ENCODE measurements around the gene FBXL3. TPM values are rescaled to one million over a fixed set of nuclear protein-coding genes. Genes with fewer than 3 reads are reported as not detected.

The FBXL3 gene
- total and polyA plus RNA-seq, 2 donors (not counting 1 experiment from before 2014, with no cell fraction given): 20.5 to 78.0 TPM

- no peaks in the 10 kb centered on the region for H3K9me3 ChIP-seq (ENCODE audit: control extremely low read depth in 1 of 3, control insufficient read depth in 2 of 3, insufficient read depth in 1 of 3, low read length in 2 of 3)
- no peaks in the 10 kb centered on the region for H3K27me3 Mint-ChIP-seq
- H3K4me1 ChIP-seq (ENCODE audit: control insufficient read depth in 2 of 2, insufficient read depth in 2 of 2, low read length in 2 of 2): no peaks in the 10 kb centered on the region
- ATAC-seq (ENCODE audit: low read depth) (no peak), DNase-seq (no peak)
- TF ChIP-seq EZH2 (IDR thresholded peaks at IDR 0.05; ENCODE audit: borderline replicate concordance, insufficient read depth, low read depth, low read length, poor library complexity, severe bottlenecking): no peak
- H4K20me1 ChIP-seq (ENCODE audit: control insufficient read depth, insufficient read depth, low read length, poor library complexity, severe bottlenecking): no peaks in the 10 kb centered on the region
- no peak overlapping the region for H3K4me3 ChIP-seq (ENCODE audit: control extremely low read depth in 1 of 5, extremely low read depth in 1 of 5, insufficient read depth in 1 of 5, low read depth in 2 of 5, low read length in 4 of 5)
- no peak overlapping the region for H2AFZ ChIP-seq (ENCODE audit: insufficient read depth, low read depth, low read length, poor library complexity, severe bottlenecking)
- no peak overlapping the region for H3K9ac ChIP-seq (ENCODE audit: low read length)
- 56% methylated on average over 3 of the region's 4 CpGs for WGBS (ENCODE audit: insufficient coverage)
- peaks cover 12 to 74% of the 10 kb centered on the region in 2 experiments for H3K36me3 ChIP-seq (replicated peaks in 1 of 2; ENCODE audit: control extremely low read depth in 1 of 2, control insufficient read depth in 1 of 2, extremely low read depth in 1 of 2, insufficient read depth in 2 of 2, low read length in 1 of 2)
- peak overlapping the region; percentile 51 for H3K27ac Mint-ChIP-seq
- H3K27me3 ChIP-seq (replicated peaks in 1 of 4; ENCODE audit: control extremely low read depth in 1 of 4, control insufficient read depth in 3 of 4, insufficient read depth in 4 of 4, low read length in 3 of 4): no peaks in the 10 kb centered on the region
- ChIA-PET CTCF (no interaction called here), POLR2A (no interaction called here)
- no peaks in the 10 kb centered on the region for H3K79me2 ChIP-seq (ENCODE audit: control insufficient read depth, insufficient read depth, low read length)
- H3K4me1 Mint-ChIP-seq: peaks cover 7% of the 10 kb centered on the region
- no peak overlapping the region for H3K4me3 Mint-ChIP-seq
- H3K4me2 ChIP-seq (replicated peaks; ENCODE audit: low read depth, low read length, poor library complexity, severe bottlenecking): no peak overlapping the region
- no peaks in the 10 kb centered on the region for H3K9me3 Mint-ChIP-seq (ENCODE audit: insufficient read depth)
- intact Hi-C loops (cut with micrococcal nuclease): no loop called here
- H3K27ac ChIP-seq (ENCODE audit: low read length in 2 of 2): peak overlapping the region in 1 of 2 donors; percentile 63
Measured at GRCh38 chr13:77048681-77049080, 21.7 kb upstream of the FBXL3 start.

- ChIA-PET POLR2A (no interaction called here), CTCF (no interaction called here)
- WGBS (ENCODE audit: insufficient coverage): no CpG with 5 or more reads among the region's 8 CpGs
Measured at GRCh38 chr13:77047649-77048343, 20.8 kb upstream of the FBXL3 start.

More at GRCh38 chr13:77047649-77048343, 20.8 kb upstream of the FBXL3 start:
- ATAC-seq (ENCODE audit: low read depth) (no peak), DNase-seq (no peak)
- no peak overlapping the region for H3K4me3 Mint-ChIP-seq
- no peaks in the 10 kb centered on the region for H3K79me2 ChIP-seq (ENCODE audit: control insufficient read depth, insufficient read depth, low read length)
- H3K9me3 ChIP-seq (ENCODE audit: control extremely low read depth in 1 of 3, control insufficient read depth in 2 of 3, insufficient read depth in 1 of 3, low read length in 2 of 3): no peaks in the 10 kb centered on the region
- no peaks in the 10 kb centered on the region for H3K27me3 ChIP-seq (replicated peaks in 1 of 4; ENCODE audit: control extremely low read depth in 1 of 4, control insufficient read depth in 3 of 4, insufficient read depth in 4 of 4, low read length in 3 of 4)
- H3K4me3 ChIP-seq (ENCODE audit: control extremely low read depth in 1 of 5, extremely low read depth in 1 of 5, insufficient read depth in 1 of 5, low read depth in 2 of 5, low read length in 4 of 5): no peak overlapping the region
- H3K9me3 Mint-ChIP-seq (ENCODE audit: insufficient read depth): no peaks in the 10 kb centered on the region
- H3K4me1 ChIP-seq (ENCODE audit: control insufficient read depth in 2 of 2, insufficient read depth in 2 of 2, low read length in 2 of 2): no peaks in the 10 kb centered on the region
- peaks cover 7% of the 10 kb centered on the region for H3K4me1 Mint-ChIP-seq
- H3K4me2 ChIP-seq (replicated peaks; ENCODE audit: low read depth, low read length, poor library complexity, severe bottlenecking): no peak overlapping the region
- peak overlapping the region in 1 of 2 donors; percentile 63 for H3K27ac ChIP-seq (ENCODE audit: low read length in 2 of 2)
- peaks cover 14 to 67% of the 10 kb centered on the region in 2 experiments for H3K36me3 ChIP-seq (replicated peaks in 1 of 2; ENCODE audit: control extremely low read depth in 1 of 2, control insufficient read depth in 1 of 2, extremely low read depth in 1 of 2, insufficient read depth in 2 of 2, low read length in 1 of 2)
- H4K20me1 ChIP-seq (ENCODE audit: control insufficient read depth, insufficient read depth, low read length, poor library complexity, severe bottlenecking): no peaks in the 10 kb centered on the region
- TF ChIP-seq EZH2 (IDR thresholded peaks at IDR 0.05; ENCODE audit: borderline replicate concordance, insufficient read depth, low read depth, low read length, poor library complexity, severe bottlenecking): no peak
- no peak for TF ChIP-seq CTCF (IDR thresholded peaks at IDR 0.05)
- H2AFZ ChIP-seq (ENCODE audit: insufficient read depth, low read depth, low read length, poor library complexity, severe bottlenecking): no peak overlapping the region
- H3K27ac Mint-ChIP-seq: peak overlapping the region; percentile 28
- H3K27me3 Mint-ChIP-seq: no peaks in the 10 kb centered on the region
- intact Hi-C loops (cut with micrococcal nuclease): no loop called here
- no peak overlapping the region for H3K9ac ChIP-seq (ENCODE audit: low read length)

Data from B cell (primary cell).